CD4-positive, alpha-beta T cell treated with Interleukin-4 for 1 hour (primary cell): ENCODE data around the gene PLEKHM3.

ENCODE experiments used
- DNase-seq, 2 donors: peaks; one replicate each; pipeline ENCODE4 v3.0.0-alpha.2; 2020 to 2022

The PLEKHM3 gene

DNA sequence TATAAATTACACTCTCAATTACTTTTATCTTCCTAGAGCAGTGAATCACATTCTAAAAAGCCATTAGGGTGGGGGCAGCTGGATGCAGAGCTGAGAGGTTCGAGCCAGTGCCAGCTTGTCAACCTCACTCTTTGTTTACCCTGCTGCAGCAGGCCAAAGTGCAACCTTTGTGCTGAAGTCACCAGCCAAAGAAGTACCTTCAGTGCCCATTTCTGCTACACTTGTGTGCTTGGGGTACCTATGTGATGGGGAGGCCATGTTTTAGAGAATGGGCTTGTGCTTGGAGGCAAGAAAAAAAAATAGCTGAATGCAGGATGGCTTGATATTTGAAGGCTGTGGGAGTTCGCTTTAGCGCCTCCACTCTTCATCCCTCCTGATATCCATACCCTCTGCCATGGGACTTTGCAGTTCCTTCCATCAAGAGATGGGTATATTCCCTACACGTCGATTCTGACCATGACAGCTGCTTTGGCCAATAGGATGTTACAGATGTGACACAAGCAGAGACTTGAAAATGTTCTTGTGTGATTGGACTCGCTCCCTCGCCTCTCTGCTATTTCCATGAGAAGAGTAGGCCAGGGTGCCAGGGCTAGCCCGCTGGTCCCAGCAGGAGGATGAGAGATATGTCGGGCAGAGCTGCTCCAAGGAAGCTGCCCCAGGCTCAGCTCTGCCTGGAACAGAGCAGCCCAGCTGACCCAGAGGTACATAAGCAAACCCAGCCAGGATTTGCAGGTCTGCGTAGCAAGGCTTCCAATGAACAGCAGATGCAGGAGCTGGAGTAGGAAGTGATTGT is 242.9 kb downstream of the PLEKHM3 start:
- no peak for DNase-seq

- no peak for DNase-seq
Observed at GRCh38 chr2:207779523-207779922, 245.8 kb downstream of the PLEKHM3 start.

GRCh38 chr2:207778298-207778882 is 246.9 kb downstream of the PLEKHM3 start:
- no peak for DNase-seq

DNA sequence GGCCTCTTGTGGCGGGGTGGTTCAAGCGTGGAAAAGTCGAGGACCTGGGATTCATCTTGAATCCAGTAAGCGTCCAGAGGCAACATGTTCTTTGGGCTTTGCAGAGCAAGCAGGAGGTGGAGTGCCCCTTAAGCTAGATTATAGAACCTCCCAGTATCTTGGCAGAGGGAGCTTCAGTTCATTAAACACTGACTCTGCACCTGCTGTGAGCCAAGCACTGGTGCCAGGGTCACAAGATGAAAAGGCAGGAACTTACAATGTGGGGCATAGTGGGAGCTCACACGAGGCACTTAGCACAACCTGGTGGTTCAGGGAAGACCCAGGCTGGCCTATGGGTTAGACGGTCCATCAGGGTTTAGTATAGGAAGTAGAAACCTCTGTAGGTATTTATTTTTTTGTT is 248.2 kb downstream of the PLEKHM3 start:
- DNase-seq: no peak

DNA sequence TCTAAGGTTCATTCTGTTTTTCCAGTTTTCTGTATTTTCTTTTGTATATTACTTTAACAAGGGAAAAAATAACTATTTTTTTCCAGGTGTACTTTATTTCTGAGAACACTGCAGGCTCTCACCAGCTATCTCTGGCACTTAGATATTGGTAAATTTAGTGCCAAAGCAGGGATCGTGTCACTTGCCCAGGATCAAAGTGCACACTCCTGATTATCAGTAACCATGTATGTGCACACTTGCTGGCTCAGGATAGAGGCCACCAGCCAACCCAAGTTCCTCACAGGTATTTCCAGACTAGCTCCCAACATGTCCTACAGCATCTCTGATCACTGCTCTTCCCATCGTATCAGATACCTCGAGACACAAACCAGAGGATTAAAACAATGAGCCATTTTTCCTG is 249.9 kb downstream of the PLEKHM3 start:
- no peak for DNase-seq

GRCh38 chr2:207772844-207773205 is 252.5 kb downstream of the PLEKHM3 start:
- DNase-seq: no peak

DNA sequence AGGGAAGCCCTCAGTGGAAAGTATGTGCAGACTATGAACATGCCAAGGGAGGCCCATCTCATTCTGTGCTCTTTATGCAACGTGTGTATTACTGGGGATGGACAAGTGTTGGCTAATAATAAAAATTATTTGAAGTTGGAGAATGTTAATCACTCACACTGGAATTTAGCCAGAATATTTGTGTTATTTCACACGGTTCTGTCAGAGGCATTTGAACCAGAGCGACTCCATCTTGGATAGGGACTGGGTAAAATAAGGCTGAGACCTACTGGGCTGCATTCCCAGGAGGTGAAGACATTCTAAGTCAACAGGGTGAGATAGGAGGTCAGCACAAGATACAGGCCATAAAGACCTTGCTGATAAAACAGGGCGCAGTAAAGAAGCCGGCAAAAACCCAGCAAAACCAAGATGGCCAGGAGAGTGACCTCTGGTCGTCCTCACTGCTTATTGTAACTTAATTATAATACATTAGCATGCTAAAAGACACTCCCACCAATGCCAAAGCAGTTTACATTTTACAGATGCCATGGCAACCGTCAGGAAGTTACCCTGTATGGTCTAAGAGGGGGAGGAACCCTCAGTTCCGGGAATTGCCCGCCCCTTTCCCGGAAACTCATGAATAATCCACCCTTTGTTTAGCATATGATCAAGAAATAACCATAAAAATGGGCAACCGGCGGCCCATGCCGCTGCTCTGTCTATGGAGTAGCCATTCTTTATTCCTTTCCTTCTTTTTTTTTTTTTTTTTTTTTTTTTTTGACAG is 253.1 kb downstream of the PLEKHM3 start:
- peak; percentile 42 to 46 for DNase-seq

- DNase-seq: no peak
Observed at GRCh38 chr2:207771421-207771820, 253.9 kb downstream of the PLEKHM3 start.
